Hepatocyte (in vitro differentiated cells): ENCODE measurements around the gene NAT10. TPM values are rescaled to one million over a fixed set of nuclear protein-coding genes. Genes with fewer than 3 reads are reported as not detected.

Experiments
- DNase-seq: peaks from one replicate; pipeline ENCODE4 v3.0.0-alpha.2; 2016; ENCODE audit warnings: low spot score
- H2AFZ ChIP-seq: fragments of 200-600 bp; sonication (generic); 2 replicates; pipeline ENCODE4 v1.6.0; 2016; ENCODE audit warnings: antibody characterized with exemption, mild to moderate bottlenecking
- H3K27ac ChIP-seq: fragments of 200-600 bp; sonication (generic); 2 replicates; pipeline ENCODE4 v1.5.1; 2016; ENCODE audit warnings: mild to moderate bottlenecking
- H3K27me3 ChIP-seq: fragments of 200-600 bp; sonication (generic); 2 replicates; pipeline ENCODE4 v1.6.1; 2016
- H3K36me3 ChIP-seq: fragments of 200-600 bp; sonication (generic); replicated peaks from 2 replicates; pipeline ENCODE4 v1.5.1; 2016; ENCODE audit warnings: low read depth; ENCODE audit not compliant: insufficient read depth
- H3K4me1 ChIP-seq: fragments of 200-600 bp; sonication (generic); 2 replicates; pipeline ENCODE4 v1.5.1; 2016; ENCODE audit warnings: mild to moderate bottlenecking, moderate library complexity; ENCODE audit not compliant: insufficient read depth
- H3K4me2 ChIP-seq: fragments of 200-600 bp; sonication (generic); 2 replicates; pipeline ENCODE4 v1.6.0; 2016
- H3K4me3 ChIP-seq: fragments of 200-600 bp; sonication (generic); 2 replicates; pipeline ENCODE4 v1.5.1; 2016; ENCODE audit warnings: mild to moderate bottlenecking
- H3K79me2 ChIP-seq: fragments of 200-600 bp; sonication (generic); 2 replicates; pipeline ENCODE4 v1.6.0; 2017; ENCODE audit warnings: mild to moderate bottlenecking
- H3K9me2 ChIP-seq: fragments of 200-600 bp; sonication (generic); replicated peaks from 2 replicates; pipeline ENCODE4 v1.6.0; 2017; ENCODE audit warnings: mild to moderate bottlenecking; ENCODE audit not compliant: insufficient read depth
- H3K9me3 ChIP-seq: fragments of 200-600 bp; sonication (generic); 2 replicates; pipeline ENCODE4 v1.5.1; 2016; ENCODE audit warnings: low read depth, mild to moderate bottlenecking
- H4K20me1 ChIP-seq: fragments of 200-600 bp; sonication (generic); 2 replicates; pipeline ENCODE4 v1.6.0; 2016; ENCODE audit warnings: mild to moderate bottlenecking; ENCODE audit not compliant: insufficient read depth, poor library complexity, severe bottlenecking
- EZH2 ChIP-seq: fragments of 200-600 bp; sonication (generic); IDR thresholded peaks from 2 replicates; pipeline ENCODE4 v1.6.1; 2016; ENCODE audit warnings: antibody characterized with exemption, mild to moderate bottlenecking, borderline replicate concordance
- EZH2phosphoT487 ChIP-seq: fragments of 200-600 bp; sonication (generic); IDR thresholded peaks from one replicate; pipeline ENCODE4 v1.6.1; 2018; ENCODE audit warnings: antibody characterized with exemption, mild to moderate bottlenecking, low read depth, moderate library complexity; ENCODE audit not compliant: unreplicated experiment, severe bottlenecking
- WGBS: methylation state at CpG from one replicate; pipeline ENCODE4 v1.1.6; 2016; ENCODE audit warnings: low lambda C conversion rate; ENCODE audit errors: missing lambda C conversion rate; 5-methylcytosine and 5-hydroxymethylcytosine counted together
- polyA plus RNA-seq: library from polyadenylated mRNA; unstranded; fragments of >200 nt; fragmentation: Nextera tagmentation; extraction: Ambion mirVana; gene quantifications from 2 replicates; pipeline ENCODE4 v1.2.1, GENCODE V29; 2016
- total RNA-seq: library from RNA; depleted of rRNA; stranded (reverse); fragments of >200 nt; gene quantifications from 2 replicates; pipeline ENCODE4 v1.2.3, GENCODE V29; 2014
- TF ChIP-seq, protein P1 (sequence below): fragments of 200-600 bp; sonication (generic); IDR thresholded peaks from 2 replicates; pipeline ENCODE4 v1.5.1; 2016; ENCODE audit warnings: antibody characterized with exemption, mild to moderate bottlenecking; ENCODE audit not compliant: poor library complexity

The NAT10 gene
- total and polyA plus RNA-seq, 2 experiments from 2014 or later = 18.3 to 20.5 TPM

GRCh38 chr11:34146866-34147265, 41.4 kb downstream of the NAT10 start:
- H3K27ac ChIP-seq = no peak overlapping the region
- no peak for TF ChIP-seq EZH2
- TF ChIP-seq EZH2phosphoT487 = no peak
- TF ChIP-seq, protein P1, sequence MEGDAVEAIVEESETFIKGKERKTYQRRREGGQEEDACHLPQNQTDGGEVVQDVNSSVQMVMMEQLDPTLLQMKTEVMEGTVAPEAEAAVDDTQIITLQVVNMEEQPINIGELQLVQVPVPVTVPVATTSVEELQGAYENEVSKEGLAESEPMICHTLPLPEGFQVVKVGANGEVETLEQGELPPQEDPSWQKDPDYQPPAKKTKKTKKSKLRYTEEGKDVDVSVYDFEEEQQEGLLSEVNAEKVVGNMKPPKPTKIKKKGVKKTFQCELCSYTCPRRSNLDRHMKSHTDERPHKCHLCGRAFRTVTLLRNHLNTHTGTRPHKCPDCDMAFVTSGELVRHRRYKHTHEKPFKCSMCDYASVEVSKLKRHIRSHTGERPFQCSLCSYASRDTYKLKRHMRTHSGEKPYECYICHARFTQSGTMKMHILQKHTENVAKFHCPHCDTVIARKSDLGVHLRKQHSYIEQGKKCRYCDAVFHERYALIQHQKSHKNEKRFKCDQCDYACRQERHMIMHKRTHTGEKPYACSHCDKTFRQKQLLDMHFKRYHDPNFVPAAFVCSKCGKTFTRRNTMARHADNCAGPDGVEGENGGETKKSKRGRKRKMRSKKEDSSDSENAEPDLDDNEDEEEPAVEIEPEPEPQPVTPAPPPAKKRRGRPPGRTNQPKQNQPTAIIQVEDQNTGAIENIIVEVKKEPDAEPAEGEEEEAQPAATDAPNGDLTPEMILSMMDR = no peak
- H3K79me2 ChIP-seq = no peaks in the 10 kb centered on the region
- WGBS = 94% methylated on average over 5 of the region's 5 CpGs
- H3K4me1 ChIP-seq = peaks cover 11% of the 10 kb centered on the region
- no peak overlapping the region for H3K4me2 ChIP-seq
- H3K36me3 ChIP-seq = no peaks in the 10 kb centered on the region
- H2AFZ ChIP-seq = no peak overlapping the region
- no peak for DNase-seq
- H4K20me1 ChIP-seq = no peaks in the 10 kb centered on the region
- no peaks in the 10 kb centered on the region for H3K9me2 ChIP-seq
- no peak overlapping the region for H3K4me3 ChIP-seq
- no peaks in the 10 kb centered on the region for H3K9me3 ChIP-seq
- H3K27me3 ChIP-seq = no peaks in the 10 kb centered on the region

DNA sequence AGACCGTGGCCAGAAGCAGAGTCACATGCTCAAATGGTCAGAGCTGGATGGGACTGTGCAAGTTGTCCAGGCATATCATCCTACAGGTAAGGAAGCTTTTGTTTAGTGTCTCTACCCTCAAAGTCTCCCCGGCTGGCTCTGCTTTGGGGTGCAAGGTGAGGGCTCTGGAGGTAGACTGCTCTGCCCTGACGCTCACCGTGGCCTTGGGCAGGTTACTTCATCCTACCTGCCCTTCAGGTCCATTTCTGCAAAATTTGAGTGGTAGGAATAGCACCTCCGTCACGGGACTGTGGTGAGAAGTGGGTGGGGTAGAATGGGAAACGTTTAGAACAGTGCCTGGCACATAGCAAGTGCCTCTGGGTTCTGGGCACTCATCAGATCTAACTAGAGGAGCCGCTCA, 42.2 kb downstream of the NAT10 start:
- no peak overlapping the region for H3K27ac ChIP-seq
- H2AFZ ChIP-seq = no peak overlapping the region
- H3K4me2 ChIP-seq = no peak overlapping the region
- no peaks in the 10 kb centered on the region for H3K36me3 ChIP-seq
- TF ChIP-seq EZH2phosphoT487 (no peak), EZH2 (no peak)
- TF ChIP-seq, protein P1 = no peak
- WGBS = 94% methylated on average over 8 of the region's 8 CpGs
- no peaks in the 10 kb centered on the region for H3K79me2 ChIP-seq
- H4K20me1 ChIP-seq = no peaks in the 10 kb centered on the region
- H3K9me3 ChIP-seq = no peaks in the 10 kb centered on the region
- no peak for DNase-seq
- peaks cover 11% of the 10 kb centered on the region for H3K4me1 ChIP-seq
- H3K4me3 ChIP-seq = no peak overlapping the region
- H3K9me2 ChIP-seq = no peaks in the 10 kb centered on the region
- no peaks in the 10 kb centered on the region for H3K27me3 ChIP-seq

GRCh38 chr11:34148504-34149165, 43.2 kb downstream of the NAT10 start:
- no peaks in the 10 kb centered on the region for H3K9me3 ChIP-seq
- H3K9me2 ChIP-seq = no peaks in the 10 kb centered on the region
- TF ChIP-seq, protein P1 = no peak
- TF ChIP-seq EZH2 (no peak), EZH2phosphoT487 (no peak)
- no peaks in the 10 kb centered on the region for H3K36me3 ChIP-seq
- 76% methylated on average over 16 of the region's 16 CpGs for WGBS
- H2AFZ ChIP-seq = no peak overlapping the region
- H4K20me1 ChIP-seq = no peaks in the 10 kb centered on the region
- H3K27me3 ChIP-seq = no peaks in the 10 kb centered on the region
- H3K4me2 ChIP-seq = no peak overlapping the region
- H3K79me2 ChIP-seq = no peaks in the 10 kb centered on the region
- peaks cover 11% of the 10 kb centered on the region for H3K4me1 ChIP-seq
- H3K27ac ChIP-seq = no peak overlapping the region
- DNase-seq = no peak
- no peak overlapping the region for H3K4me3 ChIP-seq

- Histone ChIP-seq H4K20me1 (no peaks in the 10 kb centered on the region), H3K79me2 (no peaks in the 10 kb centered on the region), H2AFZ (no peak overlapping the region), H3K4me1 (peaks cover 11% of the 10 kb centered on the region), H3K4me2 (no peak overlapping the region), H3K9me3 (no peaks in the 10 kb centered on the region), H3K9me2 (no peaks in the 10 kb centered on the region), H3K36me3 (no peaks in the 10 kb centered on the region), H3K27me3 (no peaks in the 10 kb centered on the region), H3K4me3 (no peak overlapping the region), H3K27ac (no peak overlapping the region)
- no peak for DNase-seq
- 94% methylated on average over 6 of the region's 7 CpGs for WGBS
- TF ChIP-seq EZH2phosphoT487 (no peak), EZH2 (no peak)
- TF ChIP-seq, protein P1 = no peak
These were observed 43.8 kb downstream of the NAT10 start for GRCh38 chr11:34149274-34149673.
